ENCODE data around the gene EYS.
"Not testable (repeated sequence)": the region's sequence is repeated elsewhere in the genome, so short reads cannot be mapped to it uniquely, and the experiment has no call there.

EYS gene

GRCh38 chr6:63745784-63746183, 1961.2 kb downstream of the EYS start:
- DNase-seq, result no peak

DNA sequence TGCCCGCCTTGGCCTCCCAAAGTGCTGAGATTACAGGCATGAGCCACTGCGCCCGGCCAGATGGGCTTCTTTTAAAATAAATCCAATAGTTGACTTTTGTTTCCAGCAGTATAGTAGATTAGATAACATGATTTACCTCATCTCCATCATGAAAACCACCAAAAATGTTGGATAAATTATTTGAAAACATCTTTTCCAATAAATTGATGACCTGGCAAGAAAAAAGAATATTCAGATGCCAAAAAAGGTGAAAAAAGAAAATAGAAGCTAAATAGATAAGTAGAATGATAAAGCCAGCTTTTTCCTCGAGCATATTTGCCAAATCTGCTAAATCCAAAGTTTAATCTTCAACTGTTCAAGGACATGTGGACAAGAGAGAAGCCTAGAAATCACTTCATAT, 1962.2 kb downstream of the EYS start:
- DNase-seq, result no peak

DNA sequence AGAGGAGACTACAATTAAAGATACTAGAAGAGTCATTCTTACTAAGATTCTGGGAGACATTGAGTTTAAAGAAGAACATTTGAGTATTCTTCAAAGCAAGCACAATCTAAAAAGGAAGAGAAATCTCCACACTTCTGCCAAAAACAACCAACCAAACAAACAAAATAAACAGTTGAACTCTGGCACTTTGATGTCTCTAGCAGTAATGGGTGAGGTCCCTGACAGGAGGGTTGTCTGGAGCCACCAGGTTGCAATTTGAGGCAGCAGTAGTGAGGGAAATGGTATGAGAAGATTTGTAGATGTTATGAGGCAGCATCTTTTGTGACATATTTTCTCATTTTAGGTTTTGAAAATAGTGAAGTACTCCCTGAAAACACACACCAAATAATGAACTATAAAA, 1963.3 kb downstream of the EYS start:
- no peak for DNase-seq

GRCh38 chr6:63742060-63742459, 1965.0 kb downstream of the EYS start:
- no peak for DNase-seq

GRCh38 chr6:63740709-63741108, 1966.3 kb downstream of the EYS start:
- DNase-seq, result no peak

DNA sequence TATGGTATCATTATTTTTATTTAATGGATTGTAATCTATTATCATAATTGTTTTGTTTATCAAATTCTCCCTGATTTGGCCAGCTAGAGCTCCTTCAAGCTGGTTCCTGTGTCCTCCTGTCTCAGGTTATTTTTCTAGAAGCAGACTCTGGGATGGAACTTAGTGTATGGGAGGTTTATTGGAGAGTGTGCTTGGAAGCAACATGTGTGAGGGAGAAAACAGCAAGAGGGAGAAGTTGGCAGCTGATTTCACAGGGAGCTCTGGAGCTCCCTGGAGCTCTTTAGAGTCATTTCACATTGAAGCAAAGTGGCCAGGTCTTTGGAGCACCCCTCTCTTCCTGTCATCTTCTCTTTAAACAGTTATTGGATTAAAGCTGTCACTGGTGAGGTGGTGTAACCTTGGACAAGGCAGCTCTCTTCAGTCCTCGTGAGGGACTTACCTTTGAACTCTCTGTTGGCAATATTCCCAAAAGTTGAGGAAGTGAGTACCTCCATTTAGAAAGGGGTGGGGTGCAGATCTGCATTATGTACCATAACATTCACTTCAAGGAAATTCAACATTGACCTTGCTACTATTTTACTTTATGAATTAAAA, 1967.8 kb downstream of the EYS start:
- DNase-seq, result no peak

- not testable (repeated sequence) for DNase-seq
Measured at GRCh38 chr6:63738190-63738589, 1968.8 kb downstream of the EYS start.

- no peak for DNase-seq
Measured at GRCh38 chr6:63734923-63735322, 1972.1 kb downstream of the EYS start.

- DNase-seq, result no peak
Measured at GRCh38 chr6:63732336-63732735, 1974.7 kb downstream of the EYS start.

DNA sequence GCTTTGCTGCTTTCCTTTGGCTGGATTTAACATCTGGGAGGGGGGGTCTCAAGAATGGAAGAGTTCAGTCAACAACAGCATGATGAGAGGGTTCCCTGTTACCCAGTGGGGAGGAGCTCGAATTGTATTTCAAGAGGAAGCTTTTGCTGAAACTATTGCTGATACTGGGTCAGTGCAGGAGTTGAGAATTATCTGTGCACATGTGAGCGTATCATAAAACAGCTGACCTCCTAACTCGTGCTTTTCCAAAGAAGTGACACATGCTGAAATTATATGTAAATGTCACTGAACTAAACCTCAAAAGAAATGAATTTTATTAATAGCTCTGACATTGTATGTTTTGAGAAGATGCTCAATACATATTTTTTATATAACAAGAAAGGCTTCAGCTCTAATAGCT, 1975.1 kb downstream of the EYS start:
- DNase-seq, result no peak

GRCh38 chr6:63730311-63730710, 1976.7 kb downstream of the EYS start:
- no peak for DNase-seq

DNA sequence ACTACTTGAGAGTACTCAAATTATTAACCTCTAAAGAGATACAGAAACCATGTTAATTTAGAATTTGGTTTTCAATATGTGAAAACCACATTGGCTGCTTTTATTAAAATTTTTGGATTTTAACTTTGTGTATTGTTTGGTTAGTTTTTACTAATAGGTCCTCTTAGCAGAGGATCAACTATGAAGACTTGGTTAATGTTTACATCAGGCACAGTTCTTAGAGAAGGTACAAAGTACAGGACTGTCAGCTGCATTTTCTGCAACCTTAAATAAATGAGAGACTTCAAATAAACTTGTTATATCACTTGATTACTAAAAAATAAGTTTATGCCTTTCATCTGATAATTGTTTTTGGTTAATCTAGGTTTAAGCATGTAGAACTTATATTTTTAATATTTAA, 1982.3 kb downstream of the EYS start:
- no peak for DNase-seq

DNA sequence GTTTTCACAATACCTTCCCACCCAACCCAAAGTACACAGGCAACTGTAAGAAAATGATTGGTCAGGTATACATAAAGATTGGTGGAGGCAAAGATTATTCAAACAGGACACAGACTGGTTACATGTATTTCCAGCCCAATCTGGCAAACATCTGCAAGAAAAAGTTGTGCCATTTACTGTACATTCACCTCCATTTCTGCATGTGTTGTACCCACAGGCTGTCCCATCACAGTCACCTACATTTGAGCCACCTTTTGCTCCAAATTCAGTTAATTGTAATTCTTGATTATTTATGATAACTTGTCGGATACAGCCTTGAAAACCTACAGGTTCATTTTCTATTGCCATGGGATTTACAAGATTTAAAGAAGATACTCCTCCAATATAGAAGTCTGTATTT, 1985.8 kb downstream of the EYS start:
- no peak for DNase-seq

DNA sequence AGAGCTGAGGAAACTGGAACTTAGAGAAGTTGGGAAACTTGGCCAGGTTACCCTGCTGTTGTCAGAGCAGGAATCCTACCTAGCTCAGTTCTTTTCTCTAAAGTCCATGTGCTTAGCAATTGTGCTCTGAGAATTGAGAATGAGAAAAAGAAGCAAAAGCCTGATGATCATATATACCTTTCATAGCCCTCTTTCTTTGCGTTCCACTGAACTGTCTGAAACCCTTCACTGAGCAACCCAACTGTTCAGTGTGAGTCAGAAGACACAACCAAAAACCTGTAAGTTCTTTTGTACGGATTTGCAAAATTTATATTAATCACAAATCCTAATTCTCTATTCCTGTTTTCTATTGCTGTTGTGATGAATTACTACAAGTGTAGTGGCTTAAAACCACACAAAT, 1990.9 kb downstream of the EYS start:
- no peak for DNase-seq

DNA sequence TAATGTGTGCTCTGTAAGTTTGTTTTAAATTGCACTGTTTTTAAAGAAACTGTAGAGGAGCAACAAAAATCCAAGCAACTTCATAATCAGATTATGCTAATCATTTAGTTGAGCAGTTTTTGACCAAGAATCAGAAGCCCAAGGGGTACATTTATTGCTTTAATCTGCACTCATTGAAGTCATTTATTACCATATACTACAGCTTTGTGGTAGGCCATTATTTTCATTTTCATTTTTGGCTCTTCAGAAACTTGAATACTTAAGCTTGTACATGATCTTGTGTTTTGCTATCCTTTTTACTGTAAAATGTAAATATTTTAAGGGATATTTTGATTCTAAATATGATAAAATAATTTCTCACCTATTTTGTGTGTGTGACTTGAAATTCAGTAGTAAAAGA, 1992.9 kb downstream of the EYS start:
- no peak for DNase-seq

GRCh38 chr6:63713332-63713731, 1993.7 kb downstream of the EYS start:
- no peak for DNase-seq

GRCh38 chr6:63709148-63709547, 1997.9 kb downstream of the EYS start:
- DNase-seq, result no peak

DNA sequence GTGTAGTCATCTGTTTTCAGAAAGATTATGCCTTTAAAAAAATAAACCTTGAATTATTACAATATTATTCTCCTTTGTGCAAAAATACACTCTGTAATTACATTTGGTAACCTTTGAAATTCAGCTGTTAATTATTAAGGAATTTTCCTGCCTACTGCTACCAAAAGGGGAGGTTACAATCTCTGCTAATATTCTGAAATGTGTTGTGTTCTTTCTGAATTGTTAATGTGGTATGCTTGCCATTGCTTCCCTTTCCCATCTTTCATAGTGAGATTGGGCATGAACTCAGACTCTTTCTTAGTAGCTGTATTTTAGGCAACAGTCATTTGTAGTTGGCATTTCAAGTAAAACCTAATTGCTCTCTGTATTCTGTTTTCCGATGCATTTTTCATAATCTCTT, 1998.4 kb downstream of the EYS start:
- no peak for DNase-seq

- DNase-seq, result no peak
Measured at GRCh38 chr6:63706630-63707029, 2000.4 kb downstream of the EYS start.

DNA sequence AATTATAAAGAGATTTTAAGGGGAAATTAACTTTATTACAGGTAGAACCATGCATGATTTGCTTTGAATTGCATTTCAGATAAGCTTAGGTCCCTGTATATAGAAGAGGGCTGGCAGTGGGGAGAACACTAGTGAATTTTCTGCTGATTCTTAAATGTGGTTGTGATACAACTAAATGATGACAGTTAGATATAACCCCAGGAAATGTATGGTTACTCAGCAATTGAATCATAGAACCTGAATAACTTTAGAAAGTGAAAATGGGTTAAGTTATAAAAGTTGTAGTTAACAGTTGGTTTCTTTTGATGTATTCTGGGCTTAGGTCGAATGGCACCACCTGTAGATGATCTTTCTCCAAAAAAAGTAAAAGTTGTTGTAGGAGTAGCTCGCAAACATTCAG, 2001.3 kb downstream of the EYS start:
- no peak for DNase-seq

GRCh38 chr6:63690221-63690620, 2016.8 kb downstream of the EYS start:
- DNase-seq, result no peak

GRCh38 chr6:63689421-63689820, 2017.6 kb downstream of the EYS start:
- no peak for DNase-seq

GRCh38 chr6:63685446-63686379, 2021.3 kb downstream of the EYS start:
- no peak for DNase-seq

DNA sequence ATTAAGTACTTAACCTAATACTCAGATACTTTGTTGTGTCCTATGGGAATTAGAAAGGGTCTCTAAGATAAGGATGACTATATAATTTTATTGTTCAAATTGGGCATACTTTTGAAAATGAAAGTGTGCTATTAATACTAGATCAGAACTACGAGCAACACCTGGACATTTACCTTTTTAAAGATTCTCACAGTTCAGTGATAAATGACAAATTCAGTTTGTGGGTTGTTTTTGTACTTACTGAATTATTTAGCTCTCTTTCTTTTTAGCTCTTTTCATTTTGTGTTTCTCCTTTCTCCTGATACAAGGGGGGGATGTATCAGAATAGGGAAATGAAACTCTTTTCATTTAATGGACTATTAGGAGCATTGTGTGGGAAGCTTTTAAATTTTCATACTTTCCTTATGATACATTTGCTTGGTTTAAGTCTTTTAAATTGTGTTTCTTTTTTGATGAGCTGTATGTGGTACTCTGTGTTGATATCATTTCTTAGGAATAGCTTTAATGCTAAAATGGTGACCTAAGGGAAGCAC, 2023.9 kb downstream of the EYS start:
- DNase-seq, result no peak
